Measurements from ENCODE around the gene HOXA9.
A peak's percentile ranks its signal among the peaks of the same experiment; 100 is the strongest.

The HOXA9 gene

GRCh38 chr7:27115221-27116026 lies 49.9 kb downstream of the HOXA9 start:
- peak overlapping the region; percentile 3 for H3K4me3 ChIP-seq (ENCODE audit: insufficient read depth, low read depth, low read length)
- no peaks in the 10 kb centered on the region for H3K9me3 ChIP-seq (ENCODE audit: control insufficient read depth, low read length)
- 2 to 4% methylated on average over 45 of the region's 45 CpGs for WGBS, 2 experiments
- peak overlapping the region; percentile 10 for H3K27ac ChIP-seq (ENCODE audit: insufficient read depth, low read depth, low read length, poor library complexity, severe bottlenecking)
- no peaks in the 10 kb centered on the region for H3K36me3 ChIP-seq (ENCODE audit: control insufficient read depth, insufficient read depth, low read length)
- no peaks in the 10 kb centered on the region for H3K4me1 ChIP-seq (ENCODE audit: control insufficient read depth, insufficient read depth, low read length)
- H3K27me3 ChIP-seq (ENCODE audit: control insufficient read depth, insufficient read depth, low read length, poor library complexity, severe bottlenecking): peaks cover 99% of the 10 kb centered on the region

- 5 to 9% methylated on average over 6 of the region's 6 CpGs for WGBS, 2 experiments
- H3K9me3 ChIP-seq (ENCODE audit: control insufficient read depth, low read length): no peaks in the 10 kb centered on the region
- H3K4me1 ChIP-seq (ENCODE audit: control insufficient read depth, insufficient read depth, low read length): no peaks in the 10 kb centered on the region
- peaks cover 99% of the 10 kb centered on the region for H3K27me3 ChIP-seq (ENCODE audit: control insufficient read depth, insufficient read depth, low read length, poor library complexity, severe bottlenecking)
- no peak overlapping the region for H3K27ac ChIP-seq (ENCODE audit: insufficient read depth, low read depth, low read length, poor library complexity, severe bottlenecking)
- H3K36me3 ChIP-seq (ENCODE audit: control insufficient read depth, insufficient read depth, low read length): no peaks in the 10 kb centered on the region
- no peak overlapping the region for H3K4me3 ChIP-seq (ENCODE audit: insufficient read depth, low read depth, low read length)
Observed at GRCh38 chr7:27114881-27115220, 50.5 kb downstream of the HOXA9 start.

- Histone ChIP-seq H3K4me3 (ENCODE audit: insufficient read depth, low read depth, low read length) (no peak overlapping the region), H3K27me3 (ENCODE audit: control insufficient read depth, insufficient read depth, low read length, poor library complexity, severe bottlenecking) (peaks cover 99% of the 10 kb centered on the region)
Observed at GRCh38 chr7:27113991-27114769, 51.2 kb downstream of the HOXA9 start.

GRCh38 chr7:27112955-27113949 lies 52.1 kb downstream of the HOXA9 start:
- WGBS, 2 experiments: 0 to 1% methylated on average over 41 to 52 of the region's 57 CpGs
- Histone ChIP-seq H3K4me1 (ENCODE audit: control insufficient read depth, insufficient read depth, low read length) (no peaks in the 10 kb centered on the region), H3K27ac (ENCODE audit: insufficient read depth, low read depth, low read length, poor library complexity, severe bottlenecking) (no peak overlapping the region), H3K4me3 (ENCODE audit: insufficient read depth, low read depth, low read length) (peak overlapping the region; percentile 8), H3K9me3 (ENCODE audit: control insufficient read depth, low read length) (no peaks in the 10 kb centered on the region), H3K36me3 (ENCODE audit: control insufficient read depth, insufficient read depth, low read length) (no peaks in the 10 kb centered on the region), H3K27me3 (ENCODE audit: control insufficient read depth, insufficient read depth, low read length, poor library complexity, severe bottlenecking) (peaks cover 99% of the 10 kb centered on the region)

More at GRCh38 chr7:27113991-27114769, 51.2 kb downstream of the HOXA9 start:
- 1 to 2% methylated on average over 11 to 24 of the region's 26 CpGs for WGBS, 2 experiments
- Histone ChIP-seq H3K27ac (ENCODE audit: insufficient read depth, low read depth, low read length, poor library complexity, severe bottlenecking) (no peak overlapping the region), H3K9me3 (ENCODE audit: control insufficient read depth, low read length) (no peaks in the 10 kb centered on the region), H3K4me1 (ENCODE audit: control insufficient read depth, insufficient read depth, low read length) (no peaks in the 10 kb centered on the region), H3K36me3 (ENCODE audit: control insufficient read depth, insufficient read depth, low read length) (no peaks in the 10 kb centered on the region)
